ENCODE results near the gene N4BP2L2. TPM values are rescaled to one million over a fixed set of nuclear protein-coding genes. Genes with fewer than 3 reads are reported as not detected.

Gene N4BP2L2
- total RNA-seq, 1 experiment from 2014 or later = 89.7 TPM

GRCh38 chr13:32472194-32472621 lies 66.4 kb downstream of the N4BP2L2 start:
- Mint-ChIP-seq H3K27ac (ENCODE audit: unreplicated experiment) (no peak overlapping the region), H3K4me3 (ENCODE audit: low read depth, unreplicated experiment) (no peak overlapping the region), H3K36me3 (ENCODE audit: insufficient read depth, unreplicated experiment) (peaks cover 8% of the 10 kb centered on the region), H3K9me3 (ENCODE audit: low read depth, unreplicated experiment) (no peaks in the 10 kb centered on the region), H3K27me3 (ENCODE audit: unreplicated experiment) (no peaks in the 10 kb centered on the region), H3K4me1 (ENCODE audit: low read depth, unreplicated experiment) (no peaks in the 10 kb centered on the region)
- intact Hi-C loops (cut with micrococcal nuclease; ENCODE audit: unreplicated experiment) = no loop called here
- DNase-seq = no peak
- TF ChIP-seq, protein P1, sequence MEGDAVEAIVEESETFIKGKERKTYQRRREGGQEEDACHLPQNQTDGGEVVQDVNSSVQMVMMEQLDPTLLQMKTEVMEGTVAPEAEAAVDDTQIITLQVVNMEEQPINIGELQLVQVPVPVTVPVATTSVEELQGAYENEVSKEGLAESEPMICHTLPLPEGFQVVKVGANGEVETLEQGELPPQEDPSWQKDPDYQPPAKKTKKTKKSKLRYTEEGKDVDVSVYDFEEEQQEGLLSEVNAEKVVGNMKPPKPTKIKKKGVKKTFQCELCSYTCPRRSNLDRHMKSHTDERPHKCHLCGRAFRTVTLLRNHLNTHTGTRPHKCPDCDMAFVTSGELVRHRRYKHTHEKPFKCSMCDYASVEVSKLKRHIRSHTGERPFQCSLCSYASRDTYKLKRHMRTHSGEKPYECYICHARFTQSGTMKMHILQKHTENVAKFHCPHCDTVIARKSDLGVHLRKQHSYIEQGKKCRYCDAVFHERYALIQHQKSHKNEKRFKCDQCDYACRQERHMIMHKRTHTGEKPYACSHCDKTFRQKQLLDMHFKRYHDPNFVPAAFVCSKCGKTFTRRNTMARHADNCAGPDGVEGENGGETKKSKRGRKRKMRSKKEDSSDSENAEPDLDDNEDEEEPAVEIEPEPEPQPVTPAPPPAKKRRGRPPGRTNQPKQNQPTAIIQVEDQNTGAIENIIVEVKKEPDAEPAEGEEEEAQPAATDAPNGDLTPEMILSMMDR (IDR thresholded peaks at IDR 0.05; ENCODE audit: unreplicated experiment) = no peak
- no TSS peak for BruUV-seq (replicated peaks)
- CTCF ChIA-PET = no interaction called here

DNA sequence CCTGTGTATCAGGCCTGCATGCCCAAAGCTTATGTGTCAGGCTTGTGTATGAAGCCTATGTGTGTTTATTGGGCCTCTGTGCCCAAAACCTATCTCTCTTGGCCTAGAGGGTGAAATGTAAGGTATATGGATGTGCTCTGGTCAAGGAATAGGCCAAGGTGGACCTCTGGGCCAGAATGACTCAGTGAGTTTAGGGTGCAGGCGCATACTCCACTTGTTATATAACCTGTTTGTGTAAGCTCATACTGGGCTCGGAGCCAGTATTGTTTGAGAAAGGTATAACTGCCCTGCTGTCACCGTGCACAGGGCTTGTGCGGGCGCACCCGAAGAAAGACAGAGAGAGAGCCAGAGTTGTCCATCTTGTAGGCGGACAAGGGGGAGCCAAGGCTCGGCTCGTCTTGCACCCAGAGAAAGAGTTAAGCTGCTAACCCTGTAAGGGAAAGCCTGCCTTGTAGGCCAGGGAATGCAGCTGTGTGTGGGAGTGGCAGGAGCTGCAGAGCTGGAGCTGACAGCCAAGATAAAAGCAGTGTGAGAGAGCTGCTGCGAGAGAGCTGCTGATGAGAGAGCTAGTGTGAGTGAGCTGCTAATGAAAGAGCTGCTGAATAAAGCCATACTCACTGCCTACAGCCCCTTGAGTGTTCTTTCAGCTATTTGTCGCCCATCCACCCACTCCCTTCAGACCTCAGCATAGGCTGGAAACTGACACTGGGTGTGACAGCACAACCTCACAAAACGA lies 67.2 kb downstream of the N4BP2L2 start:
- Mint-ChIP-seq H3K27me3 (ENCODE audit: unreplicated experiment) (no peaks in the 10 kb centered on the region), H3K36me3 (ENCODE audit: insufficient read depth, unreplicated experiment) (peaks cover 8% of the 10 kb centered on the region), H3K4me1 (ENCODE audit: low read depth, unreplicated experiment) (no peaks in the 10 kb centered on the region), H3K9me3 (ENCODE audit: low read depth, unreplicated experiment) (no peaks in the 10 kb centered on the region), H3K4me3 (ENCODE audit: low read depth, unreplicated experiment) (no peak overlapping the region), H3K27ac (ENCODE audit: unreplicated experiment) (no peak overlapping the region)
- DNase-seq = no peak
- CTCF ChIA-PET = no interaction called here
- intact Hi-C loops (cut with micrococcal nuclease; ENCODE audit: unreplicated experiment) = no loop called here
- TF ChIP-seq, protein P1 (IDR thresholded peaks at IDR 0.05; ENCODE audit: unreplicated experiment) = no peak
- BruUV-seq (replicated peaks) = no TSS peak

GRCh38 chr13:32468502-32469142 lies 70.0 kb downstream of the N4BP2L2 start:
- Mint-ChIP-seq H3K9me3 (ENCODE audit: low read depth, unreplicated experiment) (no peaks in the 10 kb centered on the region), H3K27me3 (ENCODE audit: unreplicated experiment) (no peaks in the 10 kb centered on the region), H3K4me1 (ENCODE audit: low read depth, unreplicated experiment) (no peaks in the 10 kb centered on the region), H3K36me3 (ENCODE audit: insufficient read depth, unreplicated experiment) (peaks cover 6% of the 10 kb centered on the region), H3K27ac (ENCODE audit: unreplicated experiment) (no peak overlapping the region), H3K4me3 (ENCODE audit: low read depth, unreplicated experiment) (no peak overlapping the region)
- TF ChIP-seq, protein P1 (IDR thresholded peaks at IDR 0.05; ENCODE audit: unreplicated experiment) = no peak
- no TSS peak for BruUV-seq (replicated peaks)
- intact Hi-C loops (cut with micrococcal nuclease; ENCODE audit: unreplicated experiment) = no loop called here
- CTCF ChIA-PET = no interaction called here
- no peak for DNase-seq

- Mint-ChIP-seq H3K27ac (ENCODE audit: unreplicated experiment) (no peak overlapping the region), H3K4me1 (ENCODE audit: low read depth, unreplicated experiment) (no peaks in the 10 kb centered on the region), H3K27me3 (ENCODE audit: unreplicated experiment) (no peaks in the 10 kb centered on the region), H3K4me3 (ENCODE audit: low read depth, unreplicated experiment) (no peak overlapping the region), H3K9me3 (ENCODE audit: low read depth, unreplicated experiment) (no peaks in the 10 kb centered on the region), H3K36me3 (ENCODE audit: insufficient read depth, unreplicated experiment) (no peaks in the 10 kb centered on the region)
- CTCF ChIA-PET = no interaction called here
- TF ChIP-seq, protein P1 (IDR thresholded peaks at IDR 0.05; ENCODE audit: unreplicated experiment) = no peak
- BruUV-seq (replicated peaks) = no TSS peak
- intact Hi-C loops (cut with micrococcal nuclease; ENCODE audit: unreplicated experiment) = no loop called here
- no peak for DNase-seq
These were observed 82.0 kb downstream of the N4BP2L2 start for GRCh38 chr13:32456591-32456990.

Measured in Calu3 (cell line).